Measurements from ENCODE around the gene CCDC146.

- TF ChIP-seq CTCF (IDR thresholded peaks at IDR 0.05) (no peak), POLR2A (IDR thresholded peaks at IDR 0.05) (no peak)
These were observed 58.7 kb downstream of the CCDC146 start for GRCh38 chr7:77181015-77181595.

Data from upper lobe of left lung (tissue), 4 donors.